Fibroblast of mammary gland (primary cell): ENCODE data around the gene TMEM168.
"Not testable (repeated sequence)": the region's sequence is repeated elsewhere in the genome, so short reads cannot be mapped to it uniquely, and the experiment has no call there.

Source experiments
- DNase-seq: peaks from one replicate; pipeline ENCODE4 v3.0.0-alpha.2; 2010; ENCODE audit warnings: low read depth
- H3K4me3 ChIP-seq: 2 replicates; pipeline ENCODE4 v1.5.1; 2011; ENCODE audit warnings: low read depth, mild to moderate bottlenecking, low read length, moderate library complexity; ENCODE audit not compliant: control insufficient read depth
- TF ChIP-seq, protein P1 (sequence below): conservative IDR thresholded peaks from 2 replicates; pipeline ENCODE4 v1.5.1; 2011; ENCODE audit warnings: low read depth, low read length, inconsistent platforms; ENCODE audit not compliant: control insufficient read depth, insufficient read depth

TMEM168 gene, protein sequence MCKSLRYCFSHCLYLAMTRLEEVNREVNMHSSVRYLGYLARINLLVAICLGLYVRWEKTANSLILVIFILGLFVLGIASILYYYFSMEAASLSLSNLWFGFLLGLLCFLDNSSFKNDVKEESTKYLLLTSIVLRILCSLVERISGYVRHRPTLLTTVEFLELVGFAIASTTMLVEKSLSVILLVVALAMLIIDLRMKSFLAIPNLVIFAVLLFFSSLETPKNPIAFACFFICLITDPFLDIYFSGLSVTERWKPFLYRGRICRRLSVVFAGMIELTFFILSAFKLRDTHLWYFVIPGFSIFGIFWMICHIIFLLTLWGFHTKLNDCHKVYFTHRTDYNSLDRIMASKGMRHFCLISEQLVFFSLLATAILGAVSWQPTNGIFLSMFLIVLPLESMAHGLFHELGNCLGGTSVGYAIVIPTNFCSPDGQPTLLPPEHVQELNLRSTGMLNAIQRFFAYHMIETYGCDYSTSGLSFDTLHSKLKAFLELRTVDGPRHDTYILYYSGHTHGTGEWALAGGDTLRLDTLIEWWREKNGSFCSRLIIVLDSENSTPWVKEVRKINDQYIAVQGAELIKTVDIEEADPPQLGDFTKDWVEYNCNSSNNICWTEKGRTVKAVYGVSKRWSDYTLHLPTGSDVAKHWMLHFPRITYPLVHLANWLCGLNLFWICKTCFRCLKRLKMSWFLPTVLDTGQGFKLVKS

DNA sequence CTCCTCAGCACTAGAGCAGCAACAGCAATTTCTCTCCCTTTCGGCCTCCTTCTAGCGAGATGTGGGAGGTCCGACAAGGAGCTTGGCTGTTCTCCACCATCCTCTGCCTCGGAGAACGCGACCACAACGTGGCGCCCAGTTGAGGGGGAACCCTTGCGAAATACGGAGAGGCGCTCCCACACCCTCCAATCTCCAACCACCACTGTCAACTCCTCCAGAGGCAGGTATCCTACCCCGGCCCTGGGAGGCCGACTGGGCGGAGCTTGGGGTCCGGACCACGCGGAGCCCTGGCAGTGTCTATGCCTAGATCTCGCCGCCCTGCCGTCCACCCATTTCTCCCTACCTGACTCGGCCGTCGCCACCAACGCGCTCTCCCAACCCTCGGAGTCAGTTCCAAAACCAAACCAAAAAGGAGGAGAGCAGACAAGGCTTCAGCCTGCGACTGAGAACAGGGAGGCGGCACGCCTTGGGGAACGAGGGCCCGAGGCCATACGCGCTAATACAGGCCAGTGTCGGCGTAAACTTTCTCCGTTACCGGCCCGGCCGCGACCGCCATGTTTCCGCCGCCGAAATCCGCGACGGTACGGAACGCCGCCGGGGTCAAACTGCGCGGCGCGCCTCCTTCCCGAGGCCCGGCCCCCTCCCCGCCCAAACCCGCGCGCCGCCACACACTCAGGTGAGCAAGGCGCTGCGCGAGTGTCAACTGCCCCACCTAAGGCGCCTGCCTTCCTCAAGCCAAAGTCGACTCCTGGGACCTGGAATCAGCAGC is at the start of gene TMEM168:
TSS of gene TMEM168 (minus strand) at position 577 of the 769 bp plus-strand sequence. CDS start 5,568 bp downstream, outside the sequence.
- DNase-seq, result peak; percentile 85
- TF ChIP-seq, protein P1, sequence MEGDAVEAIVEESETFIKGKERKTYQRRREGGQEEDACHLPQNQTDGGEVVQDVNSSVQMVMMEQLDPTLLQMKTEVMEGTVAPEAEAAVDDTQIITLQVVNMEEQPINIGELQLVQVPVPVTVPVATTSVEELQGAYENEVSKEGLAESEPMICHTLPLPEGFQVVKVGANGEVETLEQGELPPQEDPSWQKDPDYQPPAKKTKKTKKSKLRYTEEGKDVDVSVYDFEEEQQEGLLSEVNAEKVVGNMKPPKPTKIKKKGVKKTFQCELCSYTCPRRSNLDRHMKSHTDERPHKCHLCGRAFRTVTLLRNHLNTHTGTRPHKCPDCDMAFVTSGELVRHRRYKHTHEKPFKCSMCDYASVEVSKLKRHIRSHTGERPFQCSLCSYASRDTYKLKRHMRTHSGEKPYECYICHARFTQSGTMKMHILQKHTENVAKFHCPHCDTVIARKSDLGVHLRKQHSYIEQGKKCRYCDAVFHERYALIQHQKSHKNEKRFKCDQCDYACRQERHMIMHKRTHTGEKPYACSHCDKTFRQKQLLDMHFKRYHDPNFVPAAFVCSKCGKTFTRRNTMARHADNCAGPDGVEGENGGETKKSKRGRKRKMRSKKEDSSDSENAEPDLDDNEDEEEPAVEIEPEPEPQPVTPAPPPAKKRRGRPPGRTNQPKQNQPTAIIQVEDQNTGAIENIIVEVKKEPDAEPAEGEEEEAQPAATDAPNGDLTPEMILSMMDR, result no peak

DNA sequence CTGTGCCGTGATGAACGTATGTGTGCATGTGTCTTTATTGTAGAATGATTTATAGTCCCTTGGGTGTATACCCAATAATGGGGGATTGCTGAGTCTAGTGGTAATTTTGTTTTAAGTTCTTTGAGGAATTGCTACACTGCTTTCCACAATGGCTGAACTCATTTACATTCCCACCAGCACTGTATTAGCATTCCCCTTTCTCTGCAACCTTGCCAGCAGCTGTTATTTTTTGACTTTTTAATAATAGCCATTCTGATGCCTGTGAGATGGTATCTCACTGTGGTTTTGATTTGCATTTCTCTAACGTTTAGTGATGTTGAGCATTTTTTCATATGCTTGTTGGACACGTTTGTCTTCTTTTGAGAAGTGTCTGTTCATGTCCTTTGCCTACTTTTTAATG is 45.7 kb upstream of the TMEM168 start:
- DNase-seq, H3K4me3 ChIP-seq: not testable (repeated sequence)

More for the DNA sequence above, at the start of gene TMEM168:
- peak within 1 kb of the TSS; percentile 91 for H3K4me3 ChIP-seq

DNA sequence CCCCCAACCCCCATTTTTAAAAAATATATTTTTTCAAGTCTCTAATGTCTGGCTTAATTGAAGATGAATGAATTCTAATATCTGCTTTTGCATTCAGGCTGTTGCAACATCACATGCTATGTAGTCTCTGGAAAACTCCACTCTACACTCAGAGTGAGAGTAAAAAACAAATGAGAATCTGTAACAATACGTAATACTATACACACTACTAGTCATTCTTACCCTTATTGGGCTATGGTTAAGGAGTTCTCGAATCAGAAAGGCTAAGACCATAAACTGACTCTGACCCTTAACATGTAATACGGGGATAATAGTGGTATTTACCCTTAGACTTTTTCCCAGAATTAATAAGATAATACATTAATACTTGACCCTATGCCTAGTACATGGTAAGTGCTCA is 42.9 kb upstream of the TMEM168 start:
- no peak for DNase-seq
- no peak overlapping the region for H3K4me3 ChIP-seq
- TF ChIP-seq, protein P1, result no peak

DNA sequence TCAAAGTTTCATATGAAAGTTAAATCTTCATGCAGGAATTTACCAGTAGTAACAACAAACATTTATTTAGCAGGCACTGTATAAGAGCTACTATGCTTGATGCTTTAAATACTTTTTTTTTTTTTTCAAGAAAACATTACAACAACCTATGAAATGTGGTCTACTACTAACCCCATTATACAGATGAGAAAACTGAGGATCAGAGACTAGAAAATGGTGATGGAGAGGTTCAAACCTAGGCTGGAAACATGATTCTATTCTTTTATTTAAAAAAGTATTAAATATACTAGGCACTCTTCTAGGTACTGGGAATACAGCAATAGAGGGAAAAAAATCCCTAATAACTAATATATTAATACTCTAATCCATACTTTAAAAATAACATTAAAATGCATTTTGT is 40.6 kb upstream of the TMEM168 start:
- no peak for DNase-seq
- TF ChIP-seq, protein P1, result no peak
- no peak overlapping the region for H3K4me3 ChIP-seq

DNA sequence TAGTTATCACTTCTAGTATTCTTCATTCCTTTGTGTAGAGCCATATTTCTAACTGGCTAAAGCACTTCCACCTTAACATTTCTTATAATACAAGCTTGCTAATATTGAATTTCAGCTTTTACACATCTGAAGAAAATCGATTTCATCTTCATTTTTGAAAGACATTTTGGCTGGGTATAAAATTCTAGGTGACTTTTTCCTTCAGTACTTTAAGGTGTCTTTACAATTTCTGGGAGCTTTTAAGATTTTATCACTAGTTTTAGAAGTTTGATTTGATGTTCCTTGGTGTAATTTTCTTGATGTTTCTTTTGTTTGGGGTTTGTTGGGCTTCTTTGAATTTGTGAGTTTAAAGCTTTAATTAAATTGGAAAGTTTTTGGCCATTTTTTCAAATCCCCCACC is 38.5 kb upstream of the TMEM168 start:
- DNase-seq, result no peak
- H3K4me3 ChIP-seq, result no peak overlapping the region
- TF ChIP-seq, protein P1, result no peak

DNA sequence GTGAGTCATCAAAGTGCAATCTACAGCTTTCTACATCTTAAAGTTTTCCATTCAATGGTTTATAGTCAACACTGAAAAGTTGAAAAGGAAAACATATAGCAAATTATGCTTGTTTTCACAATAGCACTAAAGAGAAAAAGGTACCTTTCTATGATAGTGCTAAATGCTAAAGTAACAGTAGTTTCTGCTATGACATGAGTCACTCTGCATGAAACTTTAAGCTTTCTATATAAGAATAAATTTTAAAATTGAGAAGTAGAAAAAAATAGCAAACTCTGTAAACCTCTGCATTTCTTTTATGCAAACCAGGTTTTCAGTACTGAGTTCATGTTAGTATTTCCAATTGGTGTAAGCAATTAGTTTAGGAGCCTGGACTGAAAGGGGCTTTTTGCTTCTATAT is 31.2 kb upstream of the TMEM168 start:
- no peak overlapping the region for H3K4me3 ChIP-seq
- TF ChIP-seq, protein P1, result no peak
- no peak for DNase-seq
